ENCODE data around the gene LMCD1. TPM values are rescaled to one million over a fixed set of nuclear protein-coding genes. Genes with fewer than 3 reads are reported as not detected.

Gene LMCD1
- polyA plus RNA-seq, 1 experiment: 39.1 TPM

GRCh38 chr3:8610951-8611350, 109.3 kb downstream of the LMCD1 start:
- ChIA-PET POLR2A (no interaction called here), CTCF (interaction anchor here (0.6 to 1.6 kb wide), 4 partner anchors 11 to 173 kb away, joined by 3 to 6 read pairs (median 4); no protein-coding TSS in a partner anchor)
- H3K4me3 ChIP-seq (ENCODE audit: low read depth, low read length): no peak overlapping the region
- no peak overlapping the region for H3K27ac ChIP-seq (ENCODE audit: low read depth, low read length)
- no peak for TF ChIP-seq CTCF (IDR thresholded peaks at IDR 0.05; ENCODE audit: low read depth, low read length)
- DNase-seq (ENCODE audit: low read depth, low spot score): no peak
- H3K9me3 ChIP-seq (ENCODE audit: control insufficient read depth, insufficient read depth, low read length): no peaks in the 10 kb centered on the region
- H3K27me3 ChIP-seq (ENCODE audit: control insufficient read depth, insufficient read depth, low read length): peaks cover 3% of the 10 kb centered on the region

GRCh38 chr3:8617921-8618320, 116.3 kb downstream of the LMCD1 start:
- peaks cover 4% of the 10 kb centered on the region for H3K9me3 ChIP-seq (ENCODE audit: control insufficient read depth, insufficient read depth, low read length)
- CTCF ChIA-PET: interaction anchor here (1.1 kb wide), 1 partner anchor 152 kb away, joined by 3 read pairs; the partner anchor contains the start of gene OXTR

GRCh38 chr3:8618950-8619349, 117.3 kb downstream of the LMCD1 start:
- POLR2A ChIA-PET: interaction anchor here (0.6 to 2.4 kb wide), 6 partner anchors 42 to 175 kb away, joined by 3 to 16 read pairs (median 4); partner anchors contain the start of gene LMCD1
- no peak for TF ChIP-seq CTCF (IDR thresholded peaks at IDR 0.05; ENCODE audit: low read depth, low read length)

More at GRCh38 chr3:8617921-8618320, 116.3 kb downstream of the LMCD1 start:
- Histone ChIP-seq H3K27ac (ENCODE audit: low read depth, low read length) (no peak overlapping the region), H3K27me3 (ENCODE audit: control insufficient read depth, insufficient read depth, low read length) (no peaks in the 10 kb centered on the region), H3K4me3 (ENCODE audit: low read depth, low read length) (no peak overlapping the region)
- no peak for DNase-seq (ENCODE audit: low read depth, low spot score)
- POLR2A ChIA-PET: interaction anchor here (2.4 kb wide), 1 partner anchor 41 kb away, joined by 16 read pairs; no protein-coding TSS in a partner anchor
- no peak for TF ChIP-seq CTCF (IDR thresholded peaks at IDR 0.05; ENCODE audit: low read depth, low read length)

GRCh38 chr3:8619548-8619947, 117.9 kb downstream of the LMCD1 start:
- peak overlapping the region; percentile 71 for H3K27ac ChIP-seq (ENCODE audit: low read depth, low read length)
- ChIA-PET POLR2A (interaction anchor here (0.6 to 2.4 kb wide), 5 partner anchors 42 to 175 kb away, joined by 3 to 16 read pairs (median 4); partner anchors contain the start of gene LMCD1), CTCF (interaction anchor here (1.4 to 10.6 kb wide), 3 partner anchors 12 to 448 kb away, joined by 3 to 159 read pairs (median 3); no protein-coding TSS in a partner anchor)
- peak; percentile 62 for DNase-seq (ENCODE audit: low read depth, low spot score)
- peaks cover 4% of the 10 kb centered on the region for H3K9me3 ChIP-seq (ENCODE audit: control insufficient read depth, insufficient read depth, low read length)
- no peak for TF ChIP-seq CTCF (IDR thresholded peaks at IDR 0.05; ENCODE audit: low read depth, low read length)
- H3K4me3 ChIP-seq (ENCODE audit: low read depth, low read length): no peak overlapping the region
- H3K27me3 ChIP-seq (ENCODE audit: control insufficient read depth, insufficient read depth, low read length): no peaks in the 10 kb centered on the region

More at GRCh38 chr3:8618950-8619349, 117.3 kb downstream of the LMCD1 start:
- H3K27me3 ChIP-seq (ENCODE audit: control insufficient read depth, insufficient read depth, low read length): no peaks in the 10 kb centered on the region
- peaks cover 4% of the 10 kb centered on the region for H3K9me3 ChIP-seq (ENCODE audit: control insufficient read depth, insufficient read depth, low read length)
- CTCF ChIA-PET: interaction anchor here (0.9 to 10.6 kb wide), 5 partner anchors 11 to 449 kb away, joined by 3 to 159 read pairs (median 3); partner anchors contain the start of gene OXTR
- DNase-seq (ENCODE audit: low read depth, low spot score): no peak
- no peak overlapping the region for H3K4me3 ChIP-seq (ENCODE audit: low read depth, low read length)
- H3K27ac ChIP-seq (ENCODE audit: low read depth, low read length): peak overlapping the region; percentile 31

GRCh38 chr3:8621141-8621540, 119.5 kb downstream of the LMCD1 start:
- CTCF ChIA-PET: interaction anchor here (0.6 to 10.6 kb wide), 5 partner anchors 9 to 203 kb away, joined by 3 to 159 read pairs (median 6); no protein-coding TSS in a partner anchor
- TF ChIP-seq CTCF (IDR thresholded peaks at IDR 0.05; ENCODE audit: low read depth, low read length): no peak
- Histone ChIP-seq H3K27ac (ENCODE audit: low read depth, low read length) (no peak overlapping the region), H3K9me3 (ENCODE audit: control insufficient read depth, insufficient read depth, low read length) (peaks cover 4% of the 10 kb centered on the region), H3K27me3 (ENCODE audit: control insufficient read depth, insufficient read depth, low read length) (no peaks in the 10 kb centered on the region), H3K4me3 (ENCODE audit: low read depth, low read length) (no peak overlapping the region)
- POLR2A ChIA-PET: interaction anchor here (1.0 kb wide), 1 partner anchor 44 kb away, joined by 3 read pairs; no protein-coding TSS in a partner anchor
- DNase-seq (ENCODE audit: low read depth, low spot score): no peak
